ENCODE data around the gene DOCK11.

GRCh38 chrX:118595501-118596042, 100.0 kb downstream of the DOCK11 start:
- TF ChIP-seq CTCF (IDR thresholded peaks at IDR 0.05; ENCODE audit: poor library complexity) (no peak), EZH2 (IDR thresholded peaks at IDR 0.05; ENCODE audit: borderline replicate concordance) (no peak)

Data from hepatocyte (in vitro differentiated cells).